ENCODE measurements around the gene RPL19.

DNA sequence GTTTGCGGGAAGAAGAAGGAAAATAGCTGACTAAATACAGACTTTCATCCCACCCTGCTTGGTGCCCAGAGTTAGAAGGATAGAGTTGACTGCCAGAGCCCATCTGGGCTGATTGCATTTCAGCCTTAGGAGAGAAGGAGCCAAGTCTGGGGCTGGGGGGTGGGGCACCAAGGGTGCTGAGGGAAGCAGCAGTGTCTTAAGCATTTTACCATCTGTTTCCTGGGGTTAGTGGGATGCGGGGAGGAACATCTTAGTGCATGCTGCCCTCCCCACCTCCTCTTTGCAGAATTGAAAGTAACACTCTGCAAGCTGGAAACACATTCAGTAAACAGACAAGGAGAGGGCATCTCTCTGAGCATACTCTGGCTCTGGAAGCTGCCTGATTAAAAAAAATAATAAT is 32.6 kb upstream of the RPL19 start:
- TF ChIP-seq CTCF (IDR thresholded peaks at IDR 0.05; ENCODE audit: low read depth, low read length), result no peak
- TF ChIP-seq EZH2phosphoT487 (IDR thresholded peaks at IDR 0.05; ENCODE audit: low read depth), result no peak
